SU-DHL-6 (cell line): ENCODE data around the gene SEMA3C.

ENCODE experiments used
- H2AFZ ChIP-seq: fragments of 200-600 bp; sonication (generic); 2 replicates; pipeline ENCODE4 v1.6.1; 2014; ENCODE audit warnings: low read depth, mild to moderate bottlenecking, moderate library complexity, mixed read lengths, antibody characterized with exemption, low read length; ENCODE audit not compliant: severe bottlenecking
- H3F3A ChIP-seq: fragments of 200-600 bp; shearing (Covaris generic); 2 replicates; pipeline ENCODE4 v1.6.0; 2016; ENCODE audit warnings: antibody characterized with exemption, mild to moderate bottlenecking; ENCODE audit not compliant: insufficient read depth
- H3K27ac ChIP-seq: fragments of 200-600 bp; sonication (generic); 2 replicates; pipeline ENCODE4 v1.5.1; 2016; ENCODE audit warnings: low read depth, mild to moderate bottlenecking, low read length, moderate library complexity, mixed read lengths
- H3K27me3 ChIP-seq: fragments of 200-600 bp; sonication (generic), shearing (Covaris generic); 2 replicates; pipeline ENCODE4 v1.6.0; 2014; ENCODE audit warnings: mild to moderate bottlenecking, low read length
- H3K36me3 ChIP-seq: fragments of 200-600 bp; sonication (generic); 2 replicates; pipeline ENCODE4 v1.6.1; 2014; ENCODE audit warnings: mild to moderate bottlenecking, low read length, mixed read lengths
- H3K4me2 ChIP-seq: fragments of 300-600, 200-600 bp; shearing (Covaris generic), sonication (generic); 2 replicates; pipeline ENCODE4 v1.6.0; 2014; ENCODE audit warnings: low read length, low read depth, mild to moderate bottlenecking; ENCODE audit not compliant: poor library complexity, severe bottlenecking
- H3K4me3 ChIP-seq: fragments of 200-600 bp; sonication (generic); 2 replicates; pipeline ENCODE4 v1.5.1; 2014; ENCODE audit warnings: antibody characterized with exemption, low read length, mild to moderate bottlenecking, mixed read lengths; ENCODE audit not compliant: insufficient read depth, poor library complexity, severe bottlenecking
- H3K79me2 ChIP-seq: fragments of 200-600 bp; sonication (generic); 2 replicates; pipeline ENCODE4 v1.6.1; 2014; ENCODE audit warnings: mild to moderate bottlenecking, low read length, moderate library complexity; ENCODE audit not compliant: insufficient read depth
- H3K9ac ChIP-seq: fragments of 200-600 bp; sonication (generic); 2 replicates; pipeline ENCODE4 v1.7.0; 2014; ENCODE audit warnings: mild to moderate bottlenecking, low read length
- H3K9me2 ChIP-seq: fragments of 200-600 bp; sonication (generic); replicated peaks from 2 replicates; pipeline ENCODE4 v1.6.1; 2014; ENCODE audit warnings: low read length; ENCODE audit not compliant: insufficient read depth
- H3K9me3 ChIP-seq: fragments of 200-600 bp; sonication (generic); 2 replicates; pipeline ENCODE4 v1.6.1; 2014; ENCODE audit warnings: low read length, mixed read lengths; ENCODE audit not compliant: insufficient read depth
- H4K20me1 ChIP-seq: fragments of 200-600 bp; sonication (generic); 2 replicates; pipeline ENCODE4 v1.6.1; 2014; ENCODE audit warnings: low read depth, mild to moderate bottlenecking, antibody characterized with exemption, low read length, moderate library complexity, mixed read lengths
- EZH2phosphoT487 ChIP-seq: fragments of 200-600 bp; sonication (generic), shearing (Covaris generic); conservative IDR thresholded peaks from 2 replicates; pipeline ENCODE4 v1.6.1; 2018; ENCODE audit warnings: mild to moderate bottlenecking, antibody characterized with exemption, low read length, moderate library complexity, mixed read lengths
- TF ChIP-seq, protein P1 (sequence below): fragments of 200-600 bp; sonication (generic); IDR thresholded peaks from one replicate; pipeline ENCODE4 v1.5.1; 2017; ENCODE audit warnings: antibody characterized with exemption, mild to moderate bottlenecking, low read length, moderate library complexity; ENCODE audit not compliant: insufficient read depth, poor library complexity, severe bottlenecking

SEMA3C gene

DNA sequence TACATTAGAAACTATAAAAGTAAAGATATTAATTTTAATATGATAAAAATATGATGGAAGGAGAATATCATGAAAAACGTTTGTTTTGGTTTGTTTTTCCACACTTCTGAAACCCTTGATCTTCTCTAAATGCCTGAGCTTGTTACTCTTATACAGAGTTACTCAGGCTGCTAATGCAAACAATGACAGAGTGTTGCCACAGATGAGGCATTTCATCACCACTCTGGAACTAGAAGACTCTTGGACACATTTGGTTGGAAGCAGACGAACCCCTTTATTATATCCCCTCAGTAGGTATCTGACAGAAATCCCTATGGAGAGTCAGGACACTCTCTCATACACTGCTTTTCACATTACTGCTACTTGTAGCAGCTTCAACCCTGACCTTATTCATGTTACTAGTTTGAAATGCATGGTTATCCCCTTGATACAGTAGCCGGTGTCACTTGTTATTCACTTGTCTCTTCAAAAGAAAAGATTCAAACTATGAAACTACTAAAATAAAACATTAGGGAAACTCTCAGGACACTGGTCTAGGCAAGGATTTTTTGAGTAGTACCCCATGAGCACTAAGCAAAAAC lies 66.9 kb downstream of the SEMA3C start:
- H3K4me2 ChIP-seq: no peak overlapping the region
- H4K20me1 ChIP-seq: no peaks in the 10 kb centered on the region
- no peak overlapping the region for H3K4me3 ChIP-seq
- H3K36me3 ChIP-seq: no peaks in the 10 kb centered on the region
- no peaks in the 10 kb centered on the region for H3K9me3 ChIP-seq
- no peaks in the 10 kb centered on the region for H3F3A ChIP-seq
- no peaks in the 10 kb centered on the region for H3K9me2 ChIP-seq
- no peak for TF ChIP-seq EZH2phosphoT487
- TF ChIP-seq, protein P1, sequence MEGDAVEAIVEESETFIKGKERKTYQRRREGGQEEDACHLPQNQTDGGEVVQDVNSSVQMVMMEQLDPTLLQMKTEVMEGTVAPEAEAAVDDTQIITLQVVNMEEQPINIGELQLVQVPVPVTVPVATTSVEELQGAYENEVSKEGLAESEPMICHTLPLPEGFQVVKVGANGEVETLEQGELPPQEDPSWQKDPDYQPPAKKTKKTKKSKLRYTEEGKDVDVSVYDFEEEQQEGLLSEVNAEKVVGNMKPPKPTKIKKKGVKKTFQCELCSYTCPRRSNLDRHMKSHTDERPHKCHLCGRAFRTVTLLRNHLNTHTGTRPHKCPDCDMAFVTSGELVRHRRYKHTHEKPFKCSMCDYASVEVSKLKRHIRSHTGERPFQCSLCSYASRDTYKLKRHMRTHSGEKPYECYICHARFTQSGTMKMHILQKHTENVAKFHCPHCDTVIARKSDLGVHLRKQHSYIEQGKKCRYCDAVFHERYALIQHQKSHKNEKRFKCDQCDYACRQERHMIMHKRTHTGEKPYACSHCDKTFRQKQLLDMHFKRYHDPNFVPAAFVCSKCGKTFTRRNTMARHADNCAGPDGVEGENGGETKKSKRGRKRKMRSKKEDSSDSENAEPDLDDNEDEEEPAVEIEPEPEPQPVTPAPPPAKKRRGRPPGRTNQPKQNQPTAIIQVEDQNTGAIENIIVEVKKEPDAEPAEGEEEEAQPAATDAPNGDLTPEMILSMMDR: no peak
- H3K27me3 ChIP-seq: no peaks in the 10 kb centered on the region
- no peak overlapping the region for H3K9ac ChIP-seq
- no peak overlapping the region for H3K27ac ChIP-seq
- H2AFZ ChIP-seq: no peak overlapping the region
- no peaks in the 10 kb centered on the region for H3K79me2 ChIP-seq

DNA sequence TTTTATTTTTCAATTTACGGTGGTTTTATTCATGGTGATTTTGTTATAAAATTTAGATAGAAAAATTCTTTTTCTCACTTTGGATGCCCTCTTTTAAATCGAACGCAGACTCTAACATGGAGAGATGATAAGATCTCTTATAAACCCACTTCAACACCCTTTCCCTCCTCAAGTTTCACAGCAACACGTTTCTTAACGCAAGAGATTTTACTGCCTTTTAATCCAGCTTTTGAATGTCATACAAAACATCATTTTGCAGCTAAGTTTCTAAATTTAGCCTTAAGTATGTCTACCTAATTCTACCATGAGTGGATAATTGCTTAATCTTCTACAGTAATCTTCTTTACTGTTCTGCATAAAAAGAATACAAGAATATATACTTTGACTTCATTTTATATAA lies 70.0 kb downstream of the SEMA3C start:
- Histone ChIP-seq H3F3A (no peaks in the 10 kb centered on the region), H3K9me2 (no peaks in the 10 kb centered on the region), H3K4me3 (no peak overlapping the region), H3K4me2 (no peak overlapping the region), H4K20me1 (no peaks in the 10 kb centered on the region), H3K9me3 (no peaks in the 10 kb centered on the region), H3K36me3 (no peaks in the 10 kb centered on the region), H2AFZ (no peak overlapping the region), H3K9ac (no peak overlapping the region), H3K79me2 (no peaks in the 10 kb centered on the region), H3K27ac (no peak overlapping the region), H3K27me3 (no peaks in the 10 kb centered on the region)
- TF ChIP-seq, protein P1: no peak
- no peak for TF ChIP-seq EZH2phosphoT487

DNA sequence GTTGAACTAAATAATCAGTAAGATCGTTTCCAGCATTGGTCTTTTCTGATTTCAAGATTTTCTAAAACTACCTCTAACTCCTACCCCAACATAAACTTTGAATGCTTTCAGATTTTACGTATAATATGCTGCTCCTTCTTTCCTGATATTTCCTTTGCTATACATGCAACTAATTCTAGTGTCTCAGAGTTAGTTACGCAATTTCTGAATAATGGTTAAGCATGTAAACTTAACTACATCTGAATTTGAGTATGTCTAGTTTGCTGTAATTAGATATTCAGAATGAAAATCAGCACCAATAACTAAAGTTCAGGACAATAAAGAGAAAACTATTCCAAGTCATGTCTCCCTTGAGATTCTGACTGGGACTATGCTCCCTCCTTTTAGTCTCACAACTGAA lies 71.0 kb downstream of the SEMA3C start:
- no peak overlapping the region for H3K4me3 ChIP-seq

More for the DNA sequence above, 71.0 kb downstream of the SEMA3C start:
- TF ChIP-seq EZH2phosphoT487: no peak
- TF ChIP-seq, protein P1: no peak
- Histone ChIP-seq H3K36me3 (no peaks in the 10 kb centered on the region), H3K27ac (no peak overlapping the region), H2AFZ (no peak overlapping the region), H3K9me3 (no peaks in the 10 kb centered on the region), H3K27me3 (no peaks in the 10 kb centered on the region), H4K20me1 (no peaks in the 10 kb centered on the region), H3F3A (no peaks in the 10 kb centered on the region), H3K9me2 (no peaks in the 10 kb centered on the region), H3K79me2 (no peaks in the 10 kb centered on the region), H3K9ac (no peak overlapping the region), H3K4me2 (no peak overlapping the region)
